ENCODE data around the gene ITGA7. TPM values are rescaled to one million over a fixed set of nuclear protein-coding genes. Genes with fewer than 3 reads are reported as not detected.
A peak's percentile ranks its signal among the peaks of the same experiment; 100 is the strongest.

Gene ITGA7
- total RNA-seq, 1 experiment from 2014 or later: 96.2 TPM

- TF ChIP-seq ZNF232 (CRISPR knock-in tag; IDR thresholded peaks at IDR 0.05): no peak
- no peak for TF ChIP-seq GRHL2 (CRISPR knock-in tag; IDR thresholded peaks at IDR 0.05; ENCODE audit: insufficient replicate concordance, severe bottlenecking)
- TF ChIP-seq E2F5 (CRISPR knock-in tag; IDR thresholded peaks at IDR 0.05): no peak
- no peak for TF ChIP-seq RORB (CRISPR knock-in tag; IDR thresholded peaks at IDR 0.05)
- no peak for TF ChIP-seq NR2C2 (CRISPR knock-in tag; IDR thresholded peaks at IDR 0.05)
Observed at GRCh38 chr12:55732288-55732687, 24.6 kb upstream of the ITGA7 start (continued).

GRCh38 chr12:55729819-55730818 is 22.4 kb upstream of the ITGA7 start:
- ATAC-seq: peak; percentile 31
- H3K9me3 Mint-ChIP-seq: no peaks in the 10 kb centered on the region
- ChIA-PET POLR2A (interaction anchor here (0.5 to 2.5 kb wide), 14 partner anchors 8 to 607 kb away, joined by 3 to 21 read pairs (median 6); partner anchors contain the start of genes BLOC1S1, DNAJC14, GDF11 and ITGA7), CTCF (interaction anchor here (0.6 to 2.7 kb wide), 22 partner anchors 8 to 977 kb away, joined by 3 to 75 read pairs (median 4); partner anchors contain the start of genes DNAJC14, ITGA7, ORMDL2 and RAB5B)
- H3K36me3 Mint-ChIP-seq: peaks cover 14% of the 10 kb centered on the region
- H3K4me1 Mint-ChIP-seq: peaks cover 29% of the 10 kb centered on the region
- H3K27me3 Mint-ChIP-seq (ENCODE audit: low read depth): no peaks in the 10 kb centered on the region
- no peak for TF ChIP-seq PREB (CRISPR knock-in tag; IDR thresholded peaks at IDR 0.05; ENCODE audit: borderline replicate concordance)
- no peak for TF ChIP-seq GABPB1 (CRISPR knock-in tag; IDR thresholded peaks at IDR 0.05)
- TF ChIP-seq E2F4 (CRISPR knock-in tag; IDR thresholded peaks at IDR 0.05; ENCODE audit: borderline replicate concordance, low read depth): no peak
- TF ChIP-seq ZMAT4 (CRISPR knock-in tag; IDR thresholded peaks at IDR 0.05): no peak
- TF ChIP-seq JAZF1 (CRISPR knock-in tag; IDR thresholded peaks at IDR 0.05): no peak
- no peak; the same call in 1 of the 2 replicates for TF ChIP-seq ARID4B (CRISPR knock-in tag; IDR thresholded peaks at IDR 0.05; ENCODE audit: borderline replicate concordance)
- peak; percentile 60; the same call in 1 of the 2 replicates for TF ChIP-seq ESRRA (CRISPR knock-in tag; IDR thresholded peaks at IDR 0.05; ENCODE audit: borderline replicate concordance)
- 0 out of 2 replicates have a peak, but pooled peaks have one; percentile 8 for TF ChIP-seq ETV6 (CRISPR knock-in tag; IDR thresholded peaks at IDR 0.05)
- no peak for TF ChIP-seq ZNF671 (CRISPR knock-in tag; IDR thresholded peaks at IDR 0.05)
- no peak for TF ChIP-seq PRRX2 (CRISPR knock-in tag; IDR thresholded peaks at IDR 0.05)
- no peak for TF ChIP-seq ERG (CRISPR knock-in tag; IDR thresholded peaks at IDR 0.05)
- peak overlapping the region; percentile 75 for H3K27ac Mint-ChIP-seq
- peak overlapping the region; percentile 88 for H3K4me3 Mint-ChIP-seq
- no peak for DNase-seq (ENCODE audit: low spot score)
